ENCODE results near the gene KTN1.
A peak's percentile ranks its signal among the peaks of the same experiment; 100 is the strongest.

KTN1 gene

GRCh38 chr14:55553791-55554190, 26.2 kb upstream of the KTN1 start:
- H3K9ac ChIP-seq = no peak overlapping the region
- H3K27ac ChIP-seq = no peak overlapping the region
- no peaks in the 10 kb centered on the region for H3K9me3 ChIP-seq (ENCODE audit: control insufficient read depth, low read length)
- H3K4me3 ChIP-seq (ENCODE audit: low read depth, low read length) = no peak overlapping the region
- H3K36me3 ChIP-seq (ENCODE audit: control insufficient read depth, insufficient read depth, low read length) = no peaks in the 10 kb centered on the region
- TF ChIP-seq CTCF (IDR thresholded peaks at IDR 0.05) = no peak
- H2AFZ ChIP-seq = no peak overlapping the region
- no peak overlapping the region for H3K4me2 ChIP-seq (ENCODE audit: low read length)
- H3K27me3 ChIP-seq (ENCODE audit: control insufficient read depth, insufficient read depth, low read length) = no peaks in the 10 kb centered on the region
- no peaks in the 10 kb centered on the region for H3K79me2 ChIP-seq
- H3K4me1 ChIP-seq = peaks cover 6% of the 10 kb centered on the region

GRCh38 chr14:55556929-55557623, 22.9 kb upstream of the KTN1 start:
- no peaks in the 10 kb centered on the region for H3K36me3 ChIP-seq (ENCODE audit: control insufficient read depth, insufficient read depth, low read length)
- TF ChIP-seq CTCF (IDR thresholded peaks at IDR 0.05) = no peak
- H3K4me3 ChIP-seq (ENCODE audit: low read depth, low read length) = no peak overlapping the region
- peak overlapping the region; percentile 5 for H3K27ac ChIP-seq
- H3K27me3 ChIP-seq (ENCODE audit: control insufficient read depth, insufficient read depth, low read length) = no peaks in the 10 kb centered on the region
- no peaks in the 10 kb centered on the region for H3K9me3 ChIP-seq (ENCODE audit: control insufficient read depth, low read length)
- peak overlapping the region; percentile 29 for H2AFZ ChIP-seq
- no peak overlapping the region for H3K9ac ChIP-seq
- H3K4me2 ChIP-seq (ENCODE audit: low read length) = no peak overlapping the region
- H3K4me1 ChIP-seq = peaks cover 6% of the 10 kb centered on the region
- H3K79me2 ChIP-seq = no peaks in the 10 kb centered on the region

GRCh38 chr14:55562135-55562534, 17.9 kb upstream of the KTN1 start:
- H3K4me3 ChIP-seq (ENCODE audit: low read depth, low read length) = no peak overlapping the region
- TF ChIP-seq CTCF (IDR thresholded peaks at IDR 0.05) = no peak

GRCh38 chr14:55568618-55569017, 11.4 kb upstream of the KTN1 start:
- no peaks in the 10 kb centered on the region for H3K36me3 ChIP-seq (ENCODE audit: control insufficient read depth, insufficient read depth, low read length)
- H3K4me3 ChIP-seq (ENCODE audit: low read depth, low read length) = no peak overlapping the region
- H3K9me3 ChIP-seq (ENCODE audit: control insufficient read depth, low read length) = no peaks in the 10 kb centered on the region
- no peak overlapping the region for H3K9ac ChIP-seq
- no peaks in the 10 kb centered on the region for H3K4me1 ChIP-seq
- no peaks in the 10 kb centered on the region for H3K79me2 ChIP-seq
- H3K4me2 ChIP-seq (ENCODE audit: low read length) = no peak overlapping the region
- no peak overlapping the region for H2AFZ ChIP-seq
- TF ChIP-seq CTCF (IDR thresholded peaks at IDR 0.05) = no peak
- no peak overlapping the region for H3K27ac ChIP-seq
- H3K27me3 ChIP-seq (ENCODE audit: control insufficient read depth, insufficient read depth, low read length) = no peaks in the 10 kb centered on the region

More at GRCh38 chr14:55562135-55562534, 17.9 kb upstream of the KTN1 start:
- H3K36me3 ChIP-seq (ENCODE audit: control insufficient read depth, insufficient read depth, low read length) = no peaks in the 10 kb centered on the region
- H3K27me3 ChIP-seq (ENCODE audit: control insufficient read depth, insufficient read depth, low read length) = no peaks in the 10 kb centered on the region
- no peak overlapping the region for H3K4me2 ChIP-seq (ENCODE audit: low read length)
- H3K79me2 ChIP-seq = no peaks in the 10 kb centered on the region
- peaks cover 3% of the 10 kb centered on the region for H3K4me1 ChIP-seq
- H3K27ac ChIP-seq = no peak overlapping the region
- no peaks in the 10 kb centered on the region for H3K9me3 ChIP-seq (ENCODE audit: control insufficient read depth, low read length)
- H3K9ac ChIP-seq = no peak overlapping the region
- H2AFZ ChIP-seq = no peak overlapping the region

Measured in parathyroid adenoma (tissue), 2 donors.